Measurements from ENCODE around the gene MTAP. TPM values are rescaled to one million over a fixed set of nuclear protein-coding genes. Genes with fewer than 3 reads are reported as not detected.

MTAP gene
- total RNA-seq, result 24.5 TPM

GRCh38 chr9:21802418-21803000, at the start of gene MTAP:
Gene MTAP, plus strand, starts transcription at chr9:21802636. Its CDS starts 113 bp downstream, at chr9:21802749.
- DNase-seq, result peak; percentile 90

- no peak for DNase-seq
These were observed 48.9 kb upstream of the MTAP start for GRCh38 chr9:21753523-21753922.

GRCh38 chr9:21754741-21755140, 47.7 kb upstream of the MTAP start:
- no peak for DNase-seq

GRCh38 chr9:21758540-21758939, 43.9 kb upstream of the MTAP start:
- DNase-seq, result no peak

GRCh38 chr9:21761309-21761901, 41.0 kb upstream of the MTAP start:
- no peak for DNase-seq

GRCh38 chr9:21762064-21762463, 40.4 kb upstream of the MTAP start:
- DNase-seq, result no peak

- DNase-seq, result no peak
These were observed 37.6 kb upstream of the MTAP start for GRCh38 chr9:21764846-21765245.

GRCh38 chr9:21766096-21766495, 36.3 kb upstream of the MTAP start:
- no peak for DNase-seq

GRCh38 chr9:21770871-21771560, 31.4 kb upstream of the MTAP start:
- DNase-seq, result no peak

GRCh38 chr9:21777701-21778100, 24.7 kb upstream of the MTAP start:
- no peak for DNase-seq

GRCh38 chr9:21778304-21778703, 24.1 kb upstream of the MTAP start:
- DNase-seq, result no peak

- no peak for DNase-seq
These were observed 23.0 kb upstream of the MTAP start for GRCh38 chr9:21779397-21779796.

- no peak for DNase-seq
These were observed 20.8 kb upstream of the MTAP start for GRCh38 chr9:21781656-21782055.

- DNase-seq, result no peak
These were observed 20.2 kb upstream of the MTAP start for GRCh38 chr9:21782205-21782604.

- DNase-seq, result no peak
These were observed 13.7 kb upstream of the MTAP start for GRCh38 chr9:21788752-21789151.

- DNase-seq, result peak; percentile 77
These were observed 12.8 kb upstream of the MTAP start for GRCh38 chr9:21789541-21790037.

GRCh38 chr9:21795483-21795882, 7.0 kb upstream of the MTAP start:
- no peak for DNase-seq

GRCh38 chr9:21796768-21797167, 5.7 kb upstream of the MTAP start:
- DNase-seq, result no peak

GRCh38 chr9:21800931-21801682, 1.3 kb upstream of the MTAP start:
- DNase-seq, result no peak

- peak; percentile 83 for DNase-seq
These were observed 586 bp upstream of the MTAP start for GRCh38 chr9:21801683-21802417.

GRCh38 chr9:21803649-21804048, 1.2 kb downstream of the MTAP start:
- DNase-seq, result no peak

- no peak for DNase-seq
These were observed 1.9 kb downstream of the MTAP start for GRCh38 chr9:21804331-21804730.

Data from skin of body (tissue), 2 donors.